Neural progenitor cell (in vitro differentiated cells): ENCODE measurements around the gene PCSK9. TPM values are rescaled to one million over a fixed set of nuclear protein-coding genes. Genes with fewer than 3 reads are reported as not detected.

Source experiments
- DNase-seq: peaks from one replicate; pipeline ENCODE4 v3.0.0-alpha.2; 2016; ENCODE audit warnings: low spot score
- H2AFZ ChIP-seq: fragments of 200-600 bp; sonication (generic); replicated peaks from 2 replicates; pipeline ENCODE4 v1.6.1; 2016; ENCODE audit warnings: antibody characterized with exemption
- H3F3A ChIP-seq: fragments of 200-600 bp; sonication (generic); 2 replicates; pipeline ENCODE4 v1.6.1; 2016; ENCODE audit warnings: antibody characterized with exemption, low read depth
- H3K27ac ChIP-seq: fragments of 200-600 bp; sonication (generic); 2 replicates; pipeline ENCODE4 v1.5.1; 2016; ENCODE audit warnings: mild to moderate bottlenecking
- H3K27me3 ChIP-seq: fragments of 200-600 bp; sonication (generic); 2 replicates; pipeline ENCODE4 v1.6.1; 2016; ENCODE audit warnings: mild to moderate bottlenecking, moderate library complexity
- H3K36me3 ChIP-seq: fragments of 200-600 bp; sonication (generic); 2 replicates; pipeline ENCODE4 v1.5.1; 2016
- H3K4me1 ChIP-seq: fragments of 200-600 bp; sonication (generic); 2 replicates; pipeline ENCODE4 v1.6.1; 2016; ENCODE audit warnings: mixed run types
- H3K4me2 ChIP-seq: fragments of 200-600 bp; sonication (generic); 2 replicates; pipeline ENCODE4 v1.6.1; 2016
- H3K4me3 ChIP-seq: fragments of 200-600 bp; sonication (generic); 2 replicates; pipeline ENCODE4 v1.5.1; 2016
- H3K79me2 ChIP-seq: fragments of 200-600 bp; sonication (generic); 2 replicates; pipeline ENCODE4 v1.6.1; 2016; ENCODE audit warnings: low read depth
- H3K9ac ChIP-seq: fragments of 200-600 bp; sonication (generic); 2 replicates; pipeline ENCODE4 v1.6.1; 2016
- H3K9me3 ChIP-seq: fragments of 200-600 bp; sonication (generic); 2 replicates; pipeline ENCODE4 v1.5.1; 2016; ENCODE audit warnings: low read depth
- H4K20me1 ChIP-seq: fragments of 200-600 bp; sonication (generic); 2 replicates; pipeline ENCODE4 v1.6.1; 2016; ENCODE audit warnings: low read depth
- H3K27ac Mint-ChIP-seq: 3 replicates; pipeline ENCODE4 v1.8.0; 2021; ENCODE audit warnings: mixed read lengths
- H3K27me3 Mint-ChIP-seq: 2 replicates; pipeline ENCODE4 v1.8.0; 2022; ENCODE audit warnings: low read depth, mild to moderate bottlenecking, inconsistent platforms, moderate library complexity, mixed read lengths; ENCODE audit not compliant: insufficient read depth
- H3K36me3 Mint-ChIP-seq: 3 replicates; pipeline ENCODE4 v1.8.0; 2021; ENCODE audit warnings: mixed read lengths
- H3K4me1 Mint-ChIP-seq: 3 replicates; pipeline ENCODE4 v1.8.0; 2021; ENCODE audit warnings: mixed read lengths
- H3K4me3 Mint-ChIP-seq: 3 replicates; pipeline ENCODE4 v1.8.0; 2021; ENCODE audit warnings: mild to moderate bottlenecking, moderate library complexity, mixed read lengths
- H3K9me3 Mint-ChIP-seq: 3 replicates; pipeline ENCODE4 v1.8.0; 2020; ENCODE audit warnings: mixed read lengths
- CTCF ChIP-seq: fragments of 200-600 bp; sonication (generic); IDR thresholded peaks from 2 replicates; pipeline ENCODE4 v1.5.1; 2017; ENCODE audit warnings: antibody characterized with exemption, mild to moderate bottlenecking
- EZH2 ChIP-seq: fragments of 200-600 bp; sonication (generic); IDR thresholded peaks from 2 replicates; pipeline ENCODE4 v1.6.1; 2017; ENCODE audit warnings: antibody characterized with exemption, mild to moderate bottlenecking, moderate library complexity
- EZH2phosphoT487 ChIP-seq: fragments of 200-600 bp; sonication (generic); IDR thresholded peaks from 2 replicates; pipeline ENCODE4 v1.6.1; 2017; ENCODE audit warnings: antibody characterized with exemption
- total RNA-seq: library from RNA; depleted of rRNA; stranded (reverse); fragments of >200 nt; gene quantifications from 2 replicates; pipeline ENCODE4 v1.2.3, GENCODE V29; 2015; ENCODE audit warnings: low replicate concordance

Gene PCSK9
- total RNA-seq, 1 donor from 2014 or later = 4.5 TPM

DNA sequence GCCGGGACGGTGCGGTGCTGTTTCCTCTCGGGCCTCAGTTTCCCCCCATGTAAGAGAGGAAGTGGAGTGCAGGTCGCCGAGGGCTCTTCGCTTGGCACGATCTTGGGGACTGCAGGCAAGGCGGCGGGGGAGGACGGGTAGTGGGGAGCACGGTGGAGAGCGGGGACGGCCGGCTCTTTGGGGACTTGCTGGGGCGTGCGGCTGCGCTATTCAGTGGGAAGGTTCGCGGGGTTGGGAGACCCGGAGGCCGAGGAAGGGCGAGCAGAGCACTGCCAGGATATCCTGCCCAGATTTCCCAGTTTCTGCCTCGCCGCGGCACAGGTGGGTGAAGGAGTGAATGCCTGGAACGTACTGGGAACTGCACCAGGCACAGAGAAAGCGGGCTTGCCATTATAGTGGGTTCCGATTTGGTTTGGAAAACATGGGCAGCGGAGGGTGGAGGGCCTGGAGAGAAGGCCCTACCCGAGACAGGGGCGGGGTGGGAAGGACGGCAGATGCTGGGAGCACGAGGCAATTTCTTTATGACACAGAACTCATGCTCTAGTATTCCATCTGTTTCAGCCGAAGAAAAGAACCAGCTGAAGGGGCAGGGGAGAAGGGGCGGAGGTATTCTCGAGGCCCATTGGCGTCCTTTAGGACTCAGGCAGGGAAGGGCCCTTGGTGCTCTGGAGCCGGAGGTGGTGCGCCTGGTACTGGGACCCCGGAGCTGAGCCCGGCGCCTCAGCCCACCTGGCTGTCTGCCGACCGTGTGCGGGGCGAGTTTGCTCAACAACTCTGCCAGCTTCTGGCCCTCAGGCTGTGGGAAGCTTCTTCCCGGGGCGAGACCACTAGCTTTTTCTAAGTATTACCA, 960 bp downstream of the PCSK9 start:
- DNase-seq = peak; percentile 51

GRCh38 chr1:55040933-55041494, 1.7 kb downstream of the PCSK9 start:
- Mint-ChIP-seq H3K27ac (no peak overlapping the region), H3K36me3 (peaks cover 2% of the 10 kb centered on the region), H3K27me3 (peaks cover 59% of the 10 kb centered on the region), H3K4me3 (peak overlapping the region; percentile 86), H3K4me1 (peaks cover 32% of the 10 kb centered on the region), H3K9me3 (no peaks in the 10 kb centered on the region)
- Histone ChIP-seq H3K27ac (no peak overlapping the region), H3K9ac (no peak overlapping the region), H4K20me1 (peaks cover 14% of the 10 kb centered on the region), H2AFZ (peak overlapping the region; percentile 97), H3K36me3 (no peaks in the 10 kb centered on the region), H3K4me2 (peak overlapping the region; percentile 98), H3K4me1 (peaks cover 8% of the 10 kb centered on the region), H3K79me2 (peaks cover 14% of the 10 kb centered on the region), H3F3A (no peaks in the 10 kb centered on the region), H3K9me3 (no peaks in the 10 kb centered on the region), H3K27me3 (peaks cover 52% of the 10 kb centered on the region), H3K4me3 (peak overlapping the region; percentile 70)
- DNase-seq = no peak
- TF ChIP-seq EZH2 (no peak), CTCF (no peak), EZH2phosphoT487 (no peak)

More for the DNA sequence above, 960 bp downstream of the PCSK9 start:
- no peaks in the 10 kb centered on the region for H3K36me3 ChIP-seq
- H3K9me3 ChIP-seq = no peaks in the 10 kb centered on the region
- H3K4me3 ChIP-seq = peak overlapping the region; percentile 70
- no peaks in the 10 kb centered on the region for H3F3A ChIP-seq
- H3K79me2 ChIP-seq = peaks cover 14% of the 10 kb centered on the region
- Mint-ChIP-seq H3K4me1 (peaks cover 32% of the 10 kb centered on the region), H3K4me3 (peak overlapping the region; percentile 86), H3K9me3 (no peaks in the 10 kb centered on the region), H3K36me3 (peaks cover 2% of the 10 kb centered on the region), H3K27me3 (peaks cover 58% of the 10 kb centered on the region), H3K27ac (no peak overlapping the region)
- H3K4me1 ChIP-seq = peaks cover 8% of the 10 kb centered on the region
- H3K27me3 ChIP-seq = peaks cover 52% of the 10 kb centered on the region
- H3K27ac ChIP-seq = no peak overlapping the region
- peaks cover 14% of the 10 kb centered on the region for H4K20me1 ChIP-seq
- H3K4me2 ChIP-seq = peak overlapping the region; percentile 98
- TF ChIP-seq CTCF (no peak), EZH2phosphoT487 (peak; percentile 70), EZH2 (peak; percentile 77)
- peak overlapping the region; percentile 97 for H2AFZ ChIP-seq
- H3K9ac ChIP-seq = no peak overlapping the region

- Histone ChIP-seq H3K4me1 (peaks cover 8% of the 10 kb centered on the region), H3K27ac (no peak overlapping the region), H3K9ac (no peak overlapping the region), H2AFZ (no peak overlapping the region), H4K20me1 (peaks cover 14% of the 10 kb centered on the region), H3F3A (no peaks in the 10 kb centered on the region), H3K4me3 (no peak overlapping the region), H3K36me3 (no peaks in the 10 kb centered on the region), H3K27me3 (peaks cover 52% of the 10 kb centered on the region), H3K4me2 (peak overlapping the region; percentile 98), H3K9me3 (no peaks in the 10 kb centered on the region), H3K79me2 (peaks cover 14% of the 10 kb centered on the region)
- H3K27ac Mint-ChIP-seq = no peak overlapping the region
- H3K27me3 Mint-ChIP-seq = peaks cover 54% of the 10 kb centered on the region
- peaks cover 32% of the 10 kb centered on the region for H3K4me1 Mint-ChIP-seq
- DNase-seq = no peak
- no peak for TF ChIP-seq EZH2
- TF ChIP-seq CTCF = no peak
- no peak for TF ChIP-seq EZH2phosphoT487
- H3K9me3 Mint-ChIP-seq = no peaks in the 10 kb centered on the region
- no peak overlapping the region for H3K4me3 Mint-ChIP-seq
- peaks cover 2% of the 10 kb centered on the region for H3K36me3 Mint-ChIP-seq
Observed at GRCh38 chr1:55041613-55042012, 2.3 kb downstream of the PCSK9 start.
